NT2/D1 (cell line): ENCODE measurements around the gene TSPAN9.

Experiments used
- SUZ12 ChIP-seq: IDR thresholded peaks from 2 replicates; pipeline ENCODE4 v1.6.1; 2011; ENCODE audit not compliant: insufficient read length, insufficient read depth; ENCODE audit errors: extremely low read depth
- YY1 ChIP-seq: IDR thresholded peaks from 2 replicates; pipeline ENCODE4 v1.6.1; 2011; ENCODE audit not compliant: insufficient read length, insufficient read depth

- TF ChIP-seq SUZ12 (no peak), YY1 (no peak)
Observed at GRCh38 chr12:3048540-3048939, 28.6 kb upstream of the TSPAN9 start.
